H1 (cell line): ENCODE data around the gene SLC12A2. TPM values are rescaled to one million over a fixed set of nuclear protein-coding genes. Genes with fewer than 3 reads are reported as not detected.

ENCODE experiments used
- CEBPB ChIP-seq: IDR thresholded peaks from 2 replicates; pipeline ENCODE4 v1.6.1; 2012; ENCODE audit warnings: low read depth, low read length
- HDAC6 ChIP-seq: IDR thresholded peaks from one replicate; pipeline ENCODE4 v1.7.1; 2012; ENCODE audit warnings: low read depth, mild to moderate bottlenecking, inconsistent platforms, low read length, moderate library complexity
- JUN ChIP-seq: IDR thresholded peaks from 2 replicates; pipeline ENCODE4 v1.6.1; 2011; ENCODE audit warnings: low read depth, mild to moderate bottlenecking, improper control_type of control experiment, low read length
- SP1 ChIP-seq: IDR thresholded peaks from 2 replicates; pipeline ENCODE4 v1.6.1; 2011; ENCODE audit warnings: low read depth, low read length
- SUZ12 ChIP-seq: fragments of 200-600 bp; sonication (generic); IDR thresholded peaks from 2 replicates; pipeline ENCODE4 v1.6.1; 2012; ENCODE audit warnings: mild to moderate bottlenecking, inconsistent platforms, low read length, moderate library complexity, mixed read lengths
- YY1 ChIP-seq: IDR thresholded peaks from 2 replicates; pipeline ENCODE4 v1.6.1; 2011; ENCODE audit warnings: low read depth, mild to moderate bottlenecking, low read length
- polyA plus RNA-seq, 7 experiments: library from polyadenylated mRNA; depleted of rRNA in 3 of 7; stranded (reverse) in 5 of 7; unstranded in 2 of 7; fragments of >200 nt in 5 of 7; fragments of 200-250 nt in 2 of 7; gene quantifications; 1 replicate in 5 of 7; 2 replicates in 1 of 7; 4 replicates in 1 of 7; pipeline versions ENCODE4 v1.2.1 to v1.2.3, GENCODE V29; 2011 to 2013; ENCODE audit warnings: missing spikeins in 2 of 7, mixed read lengths in 2 of 7
- total RNA-seq: library from RNA; stranded (reverse); fragmentation: NEBNext Ultra II Directional; extraction: Animal tissue kit (Norgen Biotek cat#: 25700); gene quantifications from 2 replicates; pipeline ENCODE4 v1.2.1, GENCODE V29; 2021
- TF ChIP-seq, protein P1 (sequence below): fragments of 300-600 bp; sonication (generic); IDR thresholded peaks from 2 replicates; pipeline ENCODE4 v1.7.1; 2012; ENCODE audit warnings: low read length, moderate library complexity, mild to moderate bottlenecking, inconsistent platforms; ENCODE audit not compliant: insufficient replicate concordance
- TF ChIP-seq, protein P2 (sequence below): IDR thresholded peaks from 2 replicates; pipeline ENCODE4 v1.6.1; 2012; ENCODE audit warnings: inconsistent platforms

The SLC12A2 gene
- total and polyA plus RNA-seq, 2 of the 8 experiments (the other 6 are each of a cell fraction or from before 2014, with no cell fraction given) = 2.6 to 16.2 TPM

DNA sequence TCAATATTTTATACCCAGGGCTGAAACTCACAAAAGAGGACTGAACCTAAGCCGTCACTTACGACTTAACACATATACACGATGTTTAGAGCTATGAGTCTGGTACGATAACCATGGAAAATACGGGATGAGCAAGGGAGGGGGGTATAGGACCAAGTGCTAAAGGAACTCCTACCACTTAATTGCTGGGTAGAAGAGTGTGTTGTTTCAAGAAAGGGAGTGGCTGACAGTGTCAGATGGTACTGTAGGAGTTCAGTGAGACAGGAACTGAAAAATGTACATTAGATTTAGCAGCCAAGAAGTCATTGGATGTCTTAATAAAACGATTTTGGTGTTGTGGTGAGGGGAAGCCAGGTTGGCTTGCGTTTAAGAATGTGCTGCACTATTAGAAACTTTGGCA lies 21.6 kb downstream of the SLC12A2 start (continued):
- TF ChIP-seq, protein P1, sequence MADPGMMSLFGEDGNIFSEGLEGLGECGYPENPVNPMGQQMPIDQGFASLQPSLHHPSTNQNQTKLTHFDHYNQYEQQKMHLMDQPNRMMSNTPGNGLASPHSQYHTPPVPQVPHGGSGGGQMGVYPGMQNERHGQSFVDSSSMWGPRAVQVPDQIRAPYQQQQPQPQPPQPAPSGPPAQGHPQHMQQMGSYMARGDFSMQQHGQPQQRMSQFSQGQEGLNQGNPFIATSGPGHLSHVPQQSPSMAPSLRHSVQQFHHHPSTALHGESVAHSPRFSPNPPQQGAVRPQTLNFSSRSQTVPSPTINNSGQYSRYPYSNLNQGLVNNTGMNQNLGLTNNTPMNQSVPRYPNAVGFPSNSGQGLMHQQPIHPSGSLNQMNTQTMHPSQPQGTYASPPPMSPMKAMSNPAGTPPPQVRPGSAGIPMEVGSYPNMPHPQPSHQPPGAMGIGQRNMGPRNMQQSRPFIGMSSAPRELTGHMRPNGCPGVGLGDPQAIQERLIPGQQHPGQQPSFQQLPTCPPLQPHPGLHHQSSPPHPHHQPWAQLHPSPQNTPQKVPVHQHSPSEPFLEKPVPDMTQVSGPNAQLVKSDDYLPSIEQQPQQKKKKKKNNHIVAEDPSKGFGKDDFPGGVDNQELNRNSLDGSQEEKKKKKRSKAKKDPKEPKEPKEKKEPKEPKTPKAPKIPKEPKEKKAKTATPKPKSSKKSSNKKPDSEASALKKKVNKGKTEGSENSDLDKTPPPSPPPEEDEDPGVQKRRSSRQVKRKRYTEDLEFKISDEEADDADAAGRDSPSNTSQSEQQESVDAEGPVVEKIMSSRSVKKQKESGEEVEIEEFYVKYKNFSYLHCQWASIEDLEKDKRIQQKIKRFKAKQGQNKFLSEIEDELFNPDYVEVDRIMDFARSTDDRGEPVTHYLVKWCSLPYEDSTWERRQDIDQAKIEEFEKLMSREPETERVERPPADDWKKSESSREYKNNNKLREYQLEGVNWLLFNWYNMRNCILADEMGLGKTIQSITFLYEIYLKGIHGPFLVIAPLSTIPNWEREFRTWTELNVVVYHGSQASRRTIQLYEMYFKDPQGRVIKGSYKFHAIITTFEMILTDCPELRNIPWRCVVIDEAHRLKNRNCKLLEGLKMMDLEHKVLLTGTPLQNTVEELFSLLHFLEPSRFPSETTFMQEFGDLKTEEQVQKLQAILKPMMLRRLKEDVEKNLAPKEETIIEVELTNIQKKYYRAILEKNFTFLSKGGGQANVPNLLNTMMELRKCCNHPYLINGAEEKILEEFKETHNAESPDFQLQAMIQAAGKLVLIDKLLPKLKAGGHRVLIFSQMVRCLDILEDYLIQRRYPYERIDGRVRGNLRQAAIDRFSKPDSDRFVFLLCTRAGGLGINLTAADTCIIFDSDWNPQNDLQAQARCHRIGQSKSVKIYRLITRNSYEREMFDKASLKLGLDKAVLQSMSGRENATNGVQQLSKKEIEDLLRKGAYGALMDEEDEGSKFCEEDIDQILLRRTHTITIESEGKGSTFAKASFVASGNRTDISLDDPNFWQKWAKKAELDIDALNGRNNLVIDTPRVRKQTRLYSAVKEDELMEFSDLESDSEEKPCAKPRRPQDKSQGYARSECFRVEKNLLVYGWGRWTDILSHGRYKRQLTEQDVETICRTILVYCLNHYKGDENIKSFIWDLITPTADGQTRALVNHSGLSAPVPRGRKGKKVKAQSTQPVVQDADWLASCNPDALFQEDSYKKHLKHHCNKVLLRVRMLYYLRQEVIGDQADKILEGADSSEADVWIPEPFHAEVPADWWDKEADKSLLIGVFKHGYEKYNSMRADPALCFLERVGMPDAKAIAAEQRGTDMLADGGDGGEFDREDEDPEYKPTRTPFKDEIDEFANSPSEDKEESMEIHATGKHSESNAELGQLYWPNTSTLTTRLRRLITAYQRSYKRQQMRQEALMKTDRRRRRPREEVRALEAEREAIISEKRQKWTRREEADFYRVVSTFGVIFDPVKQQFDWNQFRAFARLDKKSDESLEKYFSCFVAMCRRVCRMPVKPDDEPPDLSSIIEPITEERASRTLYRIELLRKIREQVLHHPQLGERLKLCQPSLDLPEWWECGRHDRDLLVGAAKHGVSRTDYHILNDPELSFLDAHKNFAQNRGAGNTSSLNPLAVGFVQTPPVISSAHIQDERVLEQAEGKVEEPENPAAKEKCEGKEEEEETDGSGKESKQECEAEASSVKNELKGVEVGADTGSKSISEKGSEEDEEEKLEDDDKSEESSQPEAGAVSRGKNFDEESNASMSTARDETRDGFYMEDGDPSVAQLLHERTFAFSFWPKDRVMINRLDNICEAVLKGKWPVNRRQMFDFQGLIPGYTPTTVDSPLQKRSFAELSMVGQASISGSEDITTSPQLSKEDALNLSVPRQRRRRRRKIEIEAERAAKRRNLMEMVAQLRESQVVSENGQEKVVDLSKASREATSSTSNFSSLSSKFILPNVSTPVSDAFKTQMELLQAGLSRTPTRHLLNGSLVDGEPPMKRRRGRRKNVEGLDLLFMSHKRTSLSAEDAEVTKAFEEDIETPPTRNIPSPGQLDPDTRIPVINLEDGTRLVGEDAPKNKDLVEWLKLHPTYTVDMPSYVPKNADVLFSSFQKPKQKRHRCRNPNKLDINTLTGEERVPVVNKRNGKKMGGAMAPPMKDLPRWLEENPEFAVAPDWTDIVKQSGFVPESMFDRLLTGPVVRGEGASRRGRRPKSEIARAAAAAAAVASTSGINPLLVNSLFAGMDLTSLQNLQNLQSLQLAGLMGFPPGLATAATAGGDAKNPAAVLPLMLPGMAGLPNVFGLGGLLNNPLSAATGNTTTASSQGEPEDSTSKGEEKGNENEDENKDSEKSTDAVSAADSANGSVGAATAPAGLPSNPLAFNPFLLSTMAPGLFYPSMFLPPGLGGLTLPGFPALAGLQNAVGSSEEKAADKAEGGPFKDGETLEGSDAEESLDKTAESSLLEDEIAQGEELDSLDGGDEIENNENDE = no peak
- TF ChIP-seq, protein P2, sequence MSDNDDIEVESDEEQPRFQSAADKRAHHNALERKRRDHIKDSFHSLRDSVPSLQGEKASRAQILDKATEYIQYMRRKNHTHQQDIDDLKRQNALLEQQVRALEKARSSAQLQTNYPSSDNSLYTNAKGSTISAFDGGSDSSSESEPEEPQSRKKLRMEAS = no peak
- TF ChIP-seq YY1 (no peak), SP1 (no peak), CEBPB (no peak), HDAC6 (no peak), SUZ12 (no peak), JUN (no peak)
